GM12891 (cell line): Measurements from ENCODE around the gene GIT1.

Experiments
- POLR2A ChIP-seq: IDR thresholded peaks from 2 replicates; pipeline ENCODE4 v1.6.1; 2011; ENCODE audit warnings: low read depth, low read length, control low read depth
- POLR2AphosphoS5 ChIP-seq: IDR thresholded peaks from 2 replicates; pipeline ENCODE4 v1.6.1; 2011; ENCODE audit warnings: low read depth, low read length, control low read depth
- POU2F2 ChIP-seq: IDR thresholded peaks from 2 replicates; pipeline ENCODE4 v1.6.1; 2011; ENCODE audit warnings: low read depth, mild to moderate bottlenecking, control low read depth, low read length, moderate library complexity

- TF ChIP-seq POLR2AphosphoS5 (no peak), POLR2A (no peak), POU2F2 (no peak)
These were observed 33.2 kb upstream of the GIT1 start, which contains the start of gene CORO6 for GRCh38 chr17:29622337-29623282.
